Caki2 (cell line): Measurements from ENCODE around the gene CYP2C9. TPM values are rescaled to one million over a fixed set of nuclear protein-coding genes. Genes with fewer than 3 reads are reported as not detected.

Experiments
- DNase-seq: peaks from one replicate; pipeline ENCODE4 v3.0.0-alpha.2; 2015; ENCODE audit warnings: low read depth
- in situ Hi-C: cut with HindIII; loops from 2 replicates; pipeline ENCODE4 v1.10.0; 2016; ENCODE audit warnings: low sequenced_read_pairs, low pct_unique_long_range_greater_than_20kb, mixed read lengths
- total RNA-seq: library from RNA; depleted of rRNA; stranded (reverse); fragments of >200 nt; shearing (Covaris generic); gene quantifications from 2 replicates; pipeline ENCODE4 v1.2.3, GENCODE V29; 2014; ENCODE audit warnings: low replicate concordance; rRNA removed

Gene CYP2C9
- total RNA-seq, 1 experiment from 2014 or later, result not detected

GRCh38 chr10:95034401-95034800 lies 95.9 kb downstream of the CYP2C9 start:
- in situ Hi-C loops, result no loop called here

GRCh38 chr10:95035332-95036295 lies 97.2 kb downstream of the CYP2C9 start:
- in situ Hi-C loops, result no loop called here
- DNase-seq, result no peak

More at GRCh38 chr10:95034401-95034800, 95.9 kb downstream of the CYP2C9 start:
- no peak for DNase-seq

GRCh38 chr10:95039281-95039680 lies 100.8 kb downstream of the CYP2C9 start:
- in situ Hi-C loops, result no loop called here
- no peak for DNase-seq

Other genes with a start within 250 kb of the CYP2C9 start
- 0.41 TPM in 1 of 2 replicates, not detected in the other for gene CYP2C19, start 176.0 kb upstream of the CYP2C9 start, total RNA-seq
- gene CYP2C8, start 130.8 kb downstream of the CYP2C9 start, total RNA-seq, result 0.24 TPM in 1 of 2 replicates, not detected in the other